Heart left ventricle (tissue), 16 donors: Measurements from ENCODE around the gene EDC4. TPM values are rescaled to one million over a fixed set of nuclear protein-coding genes. Genes with fewer than 3 reads are reported as not detected.

ENCODE experiments used
- ATAC-seq, 4 donors: fragments of 200-7000 bp; cut with Tn5 transposase; one replicate each; pipeline ENCODE4 v1.9.1; 2020 to 2022; ENCODE audit warnings: moderate library complexity in 4 of 4, mild to moderate bottlenecking in 3 of 4, moderate number of reproducible peaks in 1 of 4
- DNase-seq, 5 donors: peaks; one replicate each; pipeline ENCODE4 v3.0.0-alpha.2; 2020
- H3K27ac ChIP-seq, 12 donors: fragments of 200-600 bp; sonication (generic) in 4 of 12; one replicate each; pipeline versions ENCODE4 v1.5.0 to v1.8.0; 2016 to 2022; ENCODE audit warnings: mild to moderate bottlenecking in 2 of 12
- H3K27me3 ChIP-seq, 9 donors: fragments of 200-600 bp; sonication (generic) in 2 of 9; one replicate each; pipeline versions ENCODE4 v1.5.1 to v1.8.0; 2016 to 2022; ENCODE audit warnings: mild to moderate bottlenecking in 3 of 9
- H3K36me3 ChIP-seq, 9 donors: fragments of 200-600 bp; sonication (generic) in 2 of 9; one replicate each; pipeline versions ENCODE4 v1.5.0 to v1.8.0; 2018 to 2022; ENCODE audit warnings: mild to moderate bottlenecking in 2 of 9
- H3K4me1 ChIP-seq, 12 donors: fragments of 200-600 bp; sonication (generic) in 4 of 12; one replicate each; pipeline versions ENCODE4 v1.5.0 to v1.8.0; 2016 to 2022; ENCODE audit warnings: mild to moderate bottlenecking in 3 of 12
- H3K4me3 ChIP-seq, 12 donors: fragments of 200-600 bp; sonication (generic) in 4 of 12; one replicate each; pipeline versions ENCODE4 v1.5.0 to v1.8.0; 2017 to 2022; ENCODE audit warnings: mild to moderate bottlenecking in 9 of 12, moderate library complexity in 4 of 12
- H3K9me3 ChIP-seq, 12 donors: fragments of 200-600 bp; sonication (generic) in 4 of 12; one replicate each; pipeline versions ENCODE4 v1.5.0 to v1.8.0; 2016 to 2022; ENCODE audit warnings: mild to moderate bottlenecking in 1 of 12
- CTCF ChIP-seq, 12 donors: fragments of 200-600 bp; sonication (generic) in 4 of 12; IDR thresholded peaks; one replicate each; pipeline versions ENCODE4 v1.5.0 to v1.8.0; 2018 to 2022; ENCODE audit warnings: antibody characterized with exemption in 12 of 12, mild to moderate bottlenecking in 5 of 12
- POLR2A ChIP-seq, 2 donors: fragments of 450-650 bp; IDR thresholded peaks; one replicate each; pipeline ENCODE4 v1.6.1; 2017; ENCODE audit warnings: antibody characterized with exemption in 2 of 2, mild to moderate bottlenecking in 2 of 2, moderate library complexity in 2 of 2
- WGBS, 4 donors: extraction: QIAGEN DNeasy Blood & Tissue Kit in 2 of 4; methylation state at CpG; one replicate each; pipeline versions ENCODE4 v1.1.5 to v1.1.7; 2013 to 2018; 5-methylcytosine and 5-hydroxymethylcytosine counted together
- intact Hi-C, 10 donors: fragments of 100-400 bp; cut with DNase I; formaldehyde crosslinking; loops; one replicate each; pipeline versions ENCODE4 v1.11.1 to v1.14.2; 2022
- polyA plus RNA-seq, 2 donors: library from polyadenylated mRNA; stranded (reverse); fragments of 200-250 nt; gene quantifications; one replicate each; pipeline ENCODE4 v1.2.3, GENCODE V29; 2013
- total RNA-seq, 9 donors: library from RNA; depleted of rRNA in 2 of 9; stranded (reverse); fragments of >200 nt in 2 of 9; fragmentation: NEBNext Ultra II Directional in 3 of 9; extraction: Animal tissue kit (Norgen Biotek cat#: 25700) in 3 of 9; gene quantifications; one replicate each; pipeline versions ENCODE4 v1.1.0 to v1.2.4, GENCODE V29; 2016 to 2023
- donor health status: ischemic (EF 13 %, LVEDD 7.1; RV severe dilation, severe dysfunction).
- donor health status: healthy with polysubstance abuse.
- donor health status: DM: no; HTN: yes; CAD: no.
- donor health status: DM: no; HTN: no; CAD: no.
- donor health status: ischemic (EF 25% LVEDD 6.9; RV normal size, moderate dysfunction).
- donor health status: ischemic (EF 25% LVEDD 5.7; RV mildly dilated, moderate dysfunction).
- donor health status: healthy.
- donor health status: DM: yes; HTN: yes; CAD: no.
- donor health status: ischemic (EF 35%, LVEDD 5.7; RV mildly dilated, moderate dysfunction).
- donor health status: nonischemic (EF 11% LVEDD 7.7; RV severe dilation, severe dysfunction).
- donor health status: DM: yes; HTN: yes; CAD: no.
- donor health status: PGD.
- donor health status: ischemic (EF 29% LVEDD 5.4; RV normal size, mild dysfunction).
- donor health status: nonischemic (EF 23%, LVEDD 6.1; RV moderate dilation, normal function).

EDC4 gene
- total and polyA plus RNA-seq, 11 donors = 26.2 to 42.5 (median 32.0) TPM

DNA sequence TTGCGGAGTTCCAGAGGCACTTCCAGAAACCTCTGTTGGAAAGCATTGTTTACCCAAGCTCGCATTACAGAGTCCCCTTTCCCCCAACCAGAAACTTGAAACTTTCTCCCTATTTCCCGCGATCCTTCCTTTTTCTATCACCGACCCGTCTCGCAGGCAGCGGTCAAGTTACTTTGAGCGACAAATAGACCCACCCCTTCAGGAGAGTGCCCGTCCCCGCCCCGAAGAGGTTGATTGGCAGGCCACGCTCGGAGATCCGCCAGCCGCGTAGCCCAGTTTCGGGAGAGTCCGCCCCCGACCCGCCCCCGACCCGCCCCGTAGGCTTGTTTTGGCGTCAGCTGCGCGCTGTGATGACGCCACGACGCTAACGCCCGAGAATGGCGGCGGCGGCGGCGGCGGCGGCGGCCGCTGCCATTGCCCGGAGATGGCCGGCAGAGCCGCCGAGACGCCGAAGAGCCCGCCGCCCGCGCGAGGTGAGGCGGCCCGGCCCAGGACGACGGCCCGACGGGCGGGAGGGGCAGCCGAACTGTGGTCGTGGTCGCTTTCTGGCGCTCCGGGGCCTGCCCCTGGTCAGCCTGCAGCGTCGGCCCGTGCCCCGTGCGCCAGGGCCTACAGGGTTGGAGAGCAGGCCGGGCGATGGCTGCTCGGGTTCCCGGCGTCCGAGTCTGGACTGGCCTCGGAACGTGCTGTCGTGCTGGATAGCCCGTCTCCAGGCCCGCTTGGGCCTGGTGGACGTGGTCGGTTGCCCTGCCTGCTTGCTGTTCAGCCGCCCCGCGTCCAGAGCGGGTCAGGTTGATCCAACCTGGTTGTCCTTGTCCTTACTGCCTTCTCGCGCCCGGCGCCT, 20.3 kb downstream of the EDC4 start, which contains the start of gene PSKH1:
TSS of gene PSKH1 (plus strand) at position 356 of the 844 bp plus-strand sequence. CDS start 15,496 bp downstream, outside the sequence.
- Histone ChIP-seq H3K9me3 (no peaks in the 10 kb centered on the region), H3K27ac (peak within 1 kb of the TSS; percentile 91 to 98 (median 93)), H3K4me3 (peak within 1 kb of the TSS; percentile 68 to 99 (median 86)), H3K36me3 (no peaks in the 10 kb centered on the region), H3K4me1 (peaks cover 15 to 55% (median 48%) of the 10 kb centered on the region in 12 donors), H3K27me3 (no peaks in the 10 kb centered on the region)
- TF ChIP-seq POLR2A (IDR thresholded peaks at IDR 0.05) (peak; percentile 83 to 92), CTCF (IDR thresholded peaks at IDR 0.05) (no peak)
- DNase-seq (peak; percentile 97 to 98 (median 97)), ATAC-seq (peak; percentile 98 to 99 (median 98))
- 0 to 1% (median 1%) methylated on average over 38 to 90 of the region's 90 CpGs for WGBS, 4 donors
- intact Hi-C loops = no loop called here

GRCh38 chr16:67893743-67894399, 21.0 kb downstream of the EDC4 start:
- intact Hi-C loops = no loop called here
- H3K4me1 ChIP-seq = peaks cover 15 to 59% (median 49%) of the 10 kb centered on the region in 12 donors
- H3K36me3 ChIP-seq = no peaks in the 10 kb centered on the region
- no peak for TF ChIP-seq CTCF (IDR thresholded peaks at IDR 0.05)
- no peak for TF ChIP-seq POLR2A (IDR thresholded peaks at IDR 0.05)
- peak overlapping the region; percentile 91 to 98 (median 93) for H3K27ac ChIP-seq
- no peak for ATAC-seq
- no peaks in the 10 kb centered on the region for H3K27me3 ChIP-seq
- 20 to 36% (median 21%) methylated on average over 10 to 14 of the region's 14 CpGs for WGBS, 4 donors
- no peaks in the 10 kb centered on the region for H3K9me3 ChIP-seq
- peak in 3 of 5 donors; percentile 49 to 69 (median 65) for DNase-seq
- H3K4me3 ChIP-seq = peak overlapping the region; percentile 68 to 99 (median 86)

GRCh38 chr16:67897231-67897630, 24.4 kb downstream of the EDC4 start:
- DNase-seq (no peak), ATAC-seq (peak in 2 of 4 donors; percentile 11 to 29)
- Histone ChIP-seq H3K27ac (peak overlapping the region in 8 of 12 donors; percentile 9 to 68 (median 46)), H3K4me1 (peaks cover 15 to 57% (median 48%) of the 10 kb centered on the region in 12 donors), H3K27me3 (no peaks in the 10 kb centered on the region), H3K9me3 (no peaks in the 10 kb centered on the region), H3K36me3 (peaks cover 0 to 11% (median 3%) of the 10 kb centered on the region in 9 donors), H3K4me3 (no peak overlapping the region)
- 71 to 74% (median 74%) methylated on average over 3 of the region's 3 CpGs for WGBS, 4 donors
- TF ChIP-seq CTCF (IDR thresholded peaks at IDR 0.05) (no peak), POLR2A (IDR thresholded peaks at IDR 0.05) (no peak)
- intact Hi-C loops = no loop called here

DNA sequence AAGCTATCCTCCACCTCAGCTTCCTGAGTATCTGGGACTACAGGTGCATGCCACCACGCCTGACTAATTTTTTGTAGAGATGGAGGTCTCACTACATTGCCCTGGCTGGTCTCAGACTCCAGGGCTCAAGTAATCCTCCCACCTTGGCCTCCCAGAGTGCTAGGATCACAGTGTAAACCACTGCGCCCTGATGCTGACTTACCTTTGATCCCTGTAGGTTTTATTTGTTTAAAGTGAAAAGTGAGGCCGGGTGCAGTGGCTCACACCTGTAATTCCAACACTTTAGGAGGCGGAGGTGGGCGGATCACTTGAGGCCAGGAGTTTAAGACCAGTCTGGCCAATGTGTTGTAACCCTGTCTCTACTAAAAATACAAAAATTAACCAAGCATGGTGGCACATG, 28.9 kb downstream of the EDC4 start:
- H3K27ac ChIP-seq = no peak overlapping the region
- no peaks in the 10 kb centered on the region for H3K9me3 ChIP-seq
- DNase-seq (no peak), ATAC-seq (no peak)
- WGBS, 4 donors = 96 to 100% (median 97%) methylated on average over 5 of the region's 5 CpGs
- no peaks in the 10 kb centered on the region for H3K27me3 ChIP-seq
- TF ChIP-seq POLR2A (IDR thresholded peaks at IDR 0.05) (no peak), CTCF (IDR thresholded peaks at IDR 0.05) (no peak)
- no peak overlapping the region for H3K4me3 ChIP-seq
- peaks cover under 1 to 28% (median 15%) of the 10 kb centered on the region in 12 donors for H3K4me1 ChIP-seq
- peaks cover 0 to 28% (median 11%) of the 10 kb centered on the region in 9 donors for H3K36me3 ChIP-seq
- intact Hi-C loops = no loop called here
